ENCODE data around the gene LMO7. TPM values are rescaled to one million over a fixed set of nuclear protein-coding genes. Genes with fewer than 3 reads are reported as not detected.

LMO7 gene
- total and polyA plus RNA-seq, 2 of the 8 experiments (the other 6 are each of a cell fraction or from before 2014, with no cell fraction given), result 8.1 to 28.3 TPM

- H2AFZ ChIP-seq (ENCODE audit: low read length), result no peak overlapping the region
- no peak overlapping the region for H3K18ac ChIP-seq (ENCODE audit: extremely low read depth, low read length)
- H2BK120ac ChIP-seq (replicated peaks; ENCODE audit: low read depth, low read length), result no peak overlapping the region
- no peak overlapping the region for H3K4me3 ChIP-seq (ENCODE audit: extremely low read depth in 1 of 4, insufficient read depth in 2 of 4, low read depth in 3 of 4, low read length in 4 of 4)
- H3K4ac ChIP-seq (replicated peaks; ENCODE audit: insufficient read length, low read depth, low read length), result no peak overlapping the region
- no peak overlapping the region for H4K5ac ChIP-seq (ENCODE audit: insufficient read length, low read depth, low read length)
- no peak overlapping the region for H4K91ac ChIP-seq (replicated peaks; ENCODE audit: insufficient read length, low read length)
- no peaks in the 10 kb centered on the region; the same call in 1 of the 2 replicates for H3K23me2 ChIP-seq (ENCODE audit: low read depth, low read length)
- no peaks in the 10 kb centered on the region for H3K27me3 ChIP-seq (replicated peaks in 1 of 4; ENCODE audit: control insufficient read depth in 3 of 4, extremely low read depth in 1 of 4, insufficient read depth in 3 of 4, low read length in 3 of 4)
- H4K20me1 ChIP-seq (replicated peaks in 1 of 2; ENCODE audit: control insufficient read depth in 1 of 2, insufficient read depth in 2 of 2, low read length in 2 of 2), result no peaks in the 10 kb centered on the region
- no peak overlapping the region for H2AK5ac ChIP-seq (ENCODE audit: low read depth, low read length)
- no peak overlapping the region for H2BK15ac ChIP-seq (ENCODE audit: low read length)
- no peak overlapping the region for H2BK20ac ChIP-seq (ENCODE audit: low read length)
- DNase-seq (ENCODE audit: low read depth in 1 of 2, low spot score in 2 of 2) (no peak), FAIRE-seq (no peak)
- no peak overlapping the region for H3K14ac ChIP-seq (ENCODE audit: insufficient read length)
- no peaks in the 10 kb centered on the region; a peak in 1 of 8 replicates for H3K36me3 ChIP-seq (ENCODE audit: control insufficient read depth in 2 of 4, insufficient read depth in 4 of 4, low read length in 3 of 4)
- ChIA-PET CTCF (ENCODE audit: partially characterized antibody) (interaction anchor here (0.6 to 0.7 kb wide), 2 partner anchors 35 to 1013 kb away, joined by 3 to 4 read pairs; no protein-coding TSS in a partner anchor), POLR2A (ENCODE audit: partially characterized antibody) (interaction anchor here (1.3 kb wide), 1 partner anchor 28 kb away, joined by 3 read pairs; the partner anchor contains the start of gene LMO7)
- H3K79me1 ChIP-seq (ENCODE audit: low read depth, low read length), result no peaks in the 10 kb centered on the region
- no peaks in the 10 kb centered on the region for H3K9me3 ChIP-seq (ENCODE audit: insufficient read depth in 2 of 2, low read depth in 1 of 2, low read length in 1 of 2)
- no peak overlapping the region for H3K23ac ChIP-seq (ENCODE audit: insufficient read length)
- H3K9ac ChIP-seq (replicated peaks in 1 of 4; ENCODE audit: extremely low read depth in 1 of 4, low read depth in 3 of 4, low read length in 3 of 4), result no peak overlapping the region
- no peak overlapping the region for H3K56ac ChIP-seq (replicated peaks; ENCODE audit: insufficient read length, low read depth, low read length)
- no peak overlapping the region for H2BK12ac ChIP-seq (ENCODE audit: low read depth, low read length)
- 91% methylated on average over 2 of the region's 2 CpGs; no CpG with 5 or more reads in 1 of the 2 experiments for WGBS, 2 experiments (ENCODE audit: extremely low coverage in 1 of 2, insufficient coverage in 1 of 2, insufficient read length in 1 of 2, insufficient replicate concordance in 2 of 2, low coverage in 1 of 2, low lambda C conversion rate in 2 of 2, missing lambda C conversion rate in 1 of 2)
- H2BK5ac ChIP-seq (ENCODE audit: low read depth, low read length), result no peak overlapping the region
- no peak overlapping the region for H4K8ac ChIP-seq (ENCODE audit: extremely low read depth, insufficient read depth, low read length)
- no peak overlapping the region for H3K4me2 ChIP-seq (ENCODE audit: insufficient read depth in 1 of 2, low read depth in 2 of 2, low read length in 2 of 2)
- H3K27ac ChIP-seq (ENCODE audit: low read depth, low read length), result no peak overlapping the region
- TF ChIP-seq CEBPB (IDR thresholded peaks at IDR 0.05; ENCODE audit: low read depth, low read length) (peak; percentile 67; the same call in 1 of the 2 replicates), JUND (IDR thresholded peaks at IDR 0.05; ENCODE audit: low read length) (no peak)
- H3K79me2 ChIP-seq (ENCODE audit: control insufficient read depth in 1 of 2, insufficient read depth in 2 of 2, low read length in 2 of 2), result no peaks in the 10 kb centered on the region
- no peaks in the 10 kb centered on the region for H3K4me1 ChIP-seq (replicated peaks in 1 of 4; ENCODE audit: control insufficient read depth in 3 of 4, insufficient read depth in 4 of 4, low read length in 3 of 4)
Measured at GRCh38 chr13:75607447-75607846, 28.7 kb upstream of the LMO7 start.
